GM12878 (cell line): ENCODE measurements around the gene CERT1. TPM values are rescaled to one million over a fixed set of nuclear protein-coding genes. Genes with fewer than 3 reads are reported as not detected.
"Not testable (repeated sequence)": the region's sequence is repeated elsewhere in the genome, so short reads cannot be mapped to it uniquely, and the experiment has no call there.

Experiments used
- ATAC-seq: fragments of 200-7000 bp; cut with Tn5 transposase; 3 replicates; pipeline ENCODE4 v1.9.1; 2020; ENCODE audit warnings: mild to moderate bottlenecking, moderate library complexity
- BruUV-seq: library from RNA; stranded (reverse); fragments of 400-500 nt; replicated peaks from 2 replicates; lab custom pipeline; 2021; lab: Mats Ljungman, UMichigan
- CTCF ChIA-PET: fragments of 300-600 bp; sonication (Branson Sonifier 250); formaldehyde crosslinking; extraction: SDS; loops from one replicate; lab custom pipeline; 2021; ENCODE audit warnings: inconsistent platforms; lab: Yijun Ruan, JAX
- POLR2A ChIA-PET: fragments of 350-600 bp; formaldehyde crosslinking; extraction: SDS; loops from one replicate; lab custom pipeline; 2021; ENCODE audit warnings: inconsistent platforms; lab: Charles Lee
- RAD21 ChIA-PET: fragments of 300-600 bp; sonication (Branson Sonifier 250); formaldehyde crosslinking; loops from one replicate; lab custom pipeline; 2023; ENCODE audit warnings: antibody characterized with exemption; ENCODE audit not compliant: unreplicated experiment; lab: Charles Lee
- SMC1A ChIA-PET: fragments of 300-600 bp; sonication (Branson Sonifier 250); formaldehyde crosslinking; loops from one replicate; lab custom pipeline; 2023; ENCODE audit not compliant: unreplicated experiment, uncharacterized antibody; lab: Charles Lee
- DNase-seq: peaks from one replicate; pipeline ENCODE4 v3.0.0-alpha.2; 2011; ENCODE audit warnings: low read depth, low spot score
- FAIRE-seq: peaks from 3 replicates; lab custom pipeline; 2011; peaks lifted over from hg19 to GRCh38; lab: Jason Lieb, UNC
- H2AFZ ChIP-seq: 2 replicates; pipeline ENCODE4 v1.6.0; 2011; ENCODE audit warnings: low read depth, low read length, control low read depth; ENCODE audit not compliant: control insufficient read depth
- H3K27ac ChIP-seq: 2 replicates; pipeline ENCODE4 v1.5.1; 2011; ENCODE audit warnings: control low read depth; ENCODE audit not compliant: control insufficient read depth, insufficient read depth
- H3K27me3 ChIP-seq, 2 experiments: replicated peaks in 1 of 2; 2 replicates each; pipeline versions ENCODE4 v1.6.0 to v1.6.1; 2011; ENCODE audit warnings: low read length in 1 of 2; ENCODE audit not compliant: control insufficient read depth in 2 of 2, insufficient read depth in 2 of 2
- H3K36me3 ChIP-seq, 2 experiments: 2 replicates each; pipeline ENCODE4 v1.5.1; 2011; ENCODE audit warnings: low read length in 1 of 2; ENCODE audit not compliant: control insufficient read depth in 2 of 2, insufficient read depth in 2 of 2
- H3K4me1 ChIP-seq: 2 replicates; pipeline ENCODE4 v1.6.1; 2011; ENCODE audit warnings: mild to moderate bottlenecking, low read length, moderate library complexity, mixed read lengths; ENCODE audit not compliant: control insufficient read depth, insufficient read depth
- H3K4me2 ChIP-seq: 2 replicates; pipeline ENCODE4 v1.6.0; 2011; ENCODE audit warnings: control low read depth; ENCODE audit not compliant: control insufficient read depth, insufficient read depth
- H3K4me3 ChIP-seq: fragments of 200-600 bp; sonication (generic); 2 replicates; pipeline ENCODE4 v1.5.1; 2016
- H3K79me2 ChIP-seq: 2 replicates; pipeline ENCODE4 v1.6.0; 2011; ENCODE audit warnings: low read length; ENCODE audit not compliant: control insufficient read depth, insufficient read depth
- H3K9ac ChIP-seq: 2 replicates; pipeline ENCODE4 v1.8.0; 2011; ENCODE audit warnings: low read length, control low read depth, mixed read lengths; ENCODE audit not compliant: control insufficient read depth, insufficient read depth
- H3K9me3 ChIP-seq: replicated peaks from 3 replicates; pipeline ENCODE4 v1.5.1; 2011; ENCODE audit warnings: mild to moderate bottlenecking, low read length; ENCODE audit not compliant: control insufficient read depth, insufficient read depth
- H4K20me1 ChIP-seq: 2 replicates; pipeline ENCODE4 v1.6.0; 2011; ENCODE audit not compliant: control insufficient read depth, insufficient read depth
- BRCA1 ChIP-seq: IDR thresholded peaks from 2 replicates; pipeline ENCODE4 v1.6.1; 2011; ENCODE audit warnings: low read depth, low read length, improper control_type of control experiment
- CBX5 ChIP-seq: sonication (generic); IDR thresholded peaks from 2 replicates; pipeline ENCODE4 v1.6.1; 2016; ENCODE audit warnings: low read depth, moderate library complexity, mild to moderate bottlenecking, inconsistent platforms
- WGBS: methylation state at CpG from one replicate; pipeline ENCODE4 v1.1.6; 2016; ENCODE audit warnings: low lambda C conversion rate; ENCODE audit not compliant: insufficient replicate concordance, insufficient coverage; ENCODE audit errors: missing lambda C conversion rate; 5-methylcytosine and 5-hydroxymethylcytosine counted together
- in situ Hi-C: fragments of 300-500 bp; cut with MboI; formaldehyde crosslinking; loops from 9 replicates; pipeline ENCODE4 v1.14.3; 2018; ENCODE audit warnings: mixed read lengths
- intact Hi-C: fragments of 100-400 bp; cut with micrococcal nuclease; formaldehyde crosslinking; loops from one replicate; pipeline ENCODE4 v1.14.2; 2022; ENCODE audit not compliant: unreplicated experiment
- polyA plus RNA-seq, 11 experiments: library from polyadenylated mRNA; depleted of rRNA in 4 of 11; unstranded in 6 of 11; stranded (reverse) in 5 of 11; fragments of >200 nt; fragmentation: Nextera tagmentation in 4 of 11; fragmentation: Illumina TruSeq in 1 of 11; extraction: Ambion mirVana in 4 of 11; extraction: Trizol in 1 of 11; gene quantifications; 1 replicate in 1 of 11; 2 replicates in 10 of 11; pipeline versions ENCODE4 v1.2.1 to v1.2.3, GENCODE V29; 2011 to 2016; ENCODE audit warnings: inconsistent platforms in 2 of 11, missing spikeins in 2 of 11, low read depth in 1 of 11
- total RNA-seq, 4 experiments: library from RNA; depleted of rRNA in 3 of 4; stranded (reverse); fragments of >200 nt in 3 of 4; fragmentation: Illumina TruSeq in 1 of 4; extraction: Trizol in 1 of 4; gene quantifications; 2 replicates each; pipeline versions ENCODE4 v1.2.1 to v1.2.3, GENCODE V29; 2013 to 2021
- TF ChIP-seq, protein P1 (sequence below): IDR thresholded peaks from 2 replicates; pipeline ENCODE4 v1.6.1; 2012; ENCODE audit warnings: improper control_type of control experiment, low read depth, low read length; ENCODE audit not compliant: insufficient replicate concordance

CERT1 gene
- total and polyA plus RNA-seq, 10 of the 15 experiments (the other 5 are each of a cell fraction or from before 2014, with no cell fraction given) = 7.7 to 36.7 (median 25.6) TPM

DNA sequence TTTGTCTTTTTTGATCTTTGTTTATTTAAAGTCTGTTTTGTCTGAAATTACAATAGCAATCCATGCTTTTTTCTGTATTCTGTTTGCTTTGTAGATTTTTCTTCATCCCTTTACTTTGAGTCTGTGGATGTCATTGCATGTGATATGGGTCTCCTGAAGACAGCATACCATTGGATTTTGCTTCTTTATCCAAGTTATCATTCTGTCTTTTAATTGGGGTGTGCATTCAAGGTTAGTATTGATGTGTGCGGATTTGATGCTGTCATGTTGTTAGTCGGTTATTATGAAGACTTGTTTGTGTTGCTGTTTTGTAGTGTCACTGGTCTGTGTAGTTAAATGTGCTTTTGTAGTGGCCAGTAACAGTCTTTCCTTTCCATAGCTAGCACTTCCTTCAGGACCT lies 23.3 kb upstream of the CERT1 start:
- no peaks in the 10 kb centered on the region for H3K4me1 ChIP-seq
- H3K27ac ChIP-seq = no peak overlapping the region
- peaks cover 66% of the 10 kb centered on the region for H3K79me2 ChIP-seq
- ChIA-PET SMC1A (interaction anchor here (1.7 kb wide), 1 partner anchor 41 kb away, joined by 6 read pairs; no protein-coding TSS in a partner anchor), POLR2A (no interaction called here), CTCF (no interaction called here), RAD21 (no interaction called here)
- H4K20me1 ChIP-seq = no peaks in the 10 kb centered on the region
- no peaks in the 10 kb centered on the region for H3K27me3 ChIP-seq
- in situ Hi-C loops = no loop called here
- intact Hi-C loops = no loop called here
- FAIRE-seq (peak; percentile 56), ATAC-seq (no peak), DNase-seq (no peak)
- H2AFZ ChIP-seq = no peak overlapping the region
- H3K36me3 ChIP-seq = peaks cover 0 to 12% of the 10 kb centered on the region in 2 experiments; a peak in 3 of 4 replicates
- no TSS peak for BruUV-seq
- WGBS = 95% methylated on average over 2 of the region's 2 CpGs
- H3K4me2 ChIP-seq = no peak overlapping the region
- peaks cover 23% of the 10 kb centered on the region for H3K9me3 ChIP-seq
- H3K9ac ChIP-seq = no peak overlapping the region
- TF ChIP-seq BRCA1 (no peak), CBX5 (0 out of 2 replicates have a peak, but pooled peaks have one; percentile 35)
- TF ChIP-seq, protein P1, sequence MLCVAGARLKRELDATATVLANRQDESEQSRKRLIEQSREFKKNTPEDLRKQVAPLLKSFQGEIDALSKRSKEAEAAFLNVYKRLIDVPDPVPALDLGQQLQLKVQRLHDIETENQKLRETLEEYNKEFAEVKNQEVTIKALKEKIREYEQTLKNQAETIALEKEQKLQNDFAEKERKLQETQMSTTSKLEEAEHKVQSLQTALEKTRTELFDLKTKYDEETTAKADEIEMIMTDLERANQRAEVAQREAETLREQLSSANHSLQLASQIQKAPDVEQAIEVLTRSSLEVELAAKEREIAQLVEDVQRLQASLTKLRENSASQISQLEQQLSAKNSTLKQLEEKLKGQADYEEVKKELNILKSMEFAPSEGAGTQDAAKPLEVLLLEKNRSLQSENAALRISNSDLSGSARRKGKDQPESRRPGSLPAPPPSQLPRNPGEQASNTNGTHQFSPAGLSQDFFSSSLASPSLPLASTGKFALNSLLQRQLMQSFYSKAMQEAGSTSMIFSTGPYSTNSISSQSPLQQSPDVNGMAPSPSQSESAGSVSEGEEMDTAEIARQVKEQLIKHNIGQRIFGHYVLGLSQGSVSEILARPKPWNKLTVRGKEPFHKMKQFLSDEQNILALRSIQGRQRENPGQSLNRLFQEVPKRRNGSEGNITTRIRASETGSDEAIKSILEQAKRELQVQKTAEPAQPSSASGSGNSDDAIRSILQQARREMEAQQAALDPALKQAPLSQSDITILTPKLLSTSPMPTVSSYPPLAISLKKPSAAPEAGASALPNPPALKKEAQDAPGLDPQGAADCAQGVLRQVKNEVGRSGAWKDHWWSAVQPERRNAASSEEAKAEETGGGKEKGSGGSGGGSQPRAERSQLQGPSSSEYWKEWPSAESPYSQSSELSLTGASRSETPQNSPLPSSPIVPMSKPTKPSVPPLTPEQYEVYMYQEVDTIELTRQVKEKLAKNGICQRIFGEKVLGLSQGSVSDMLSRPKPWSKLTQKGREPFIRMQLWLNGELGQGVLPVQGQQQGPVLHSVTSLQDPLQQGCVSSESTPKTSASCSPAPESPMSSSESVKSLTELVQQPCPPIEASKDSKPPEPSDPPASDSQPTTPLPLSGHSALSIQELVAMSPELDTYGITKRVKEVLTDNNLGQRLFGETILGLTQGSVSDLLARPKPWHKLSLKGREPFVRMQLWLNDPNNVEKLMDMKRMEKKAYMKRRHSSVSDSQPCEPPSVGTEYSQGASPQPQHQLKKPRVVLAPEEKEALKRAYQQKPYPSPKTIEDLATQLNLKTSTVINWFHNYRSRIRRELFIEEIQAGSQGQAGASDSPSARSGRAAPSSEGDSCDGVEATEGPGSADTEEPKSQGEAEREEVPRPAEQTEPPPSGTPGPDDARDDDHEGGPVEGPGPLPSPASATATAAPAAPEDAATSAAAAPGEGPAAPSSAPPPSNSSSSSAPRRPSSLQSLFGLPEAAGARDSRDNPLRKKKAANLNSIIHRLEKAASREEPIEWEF = no peak
- no peak overlapping the region for H3K4me3 ChIP-seq

GRCh38 chr5:75533716-75534115 lies 22.3 kb upstream of the CERT1 start:
- ATAC-seq, H3K4me3 ChIP-seq, in situ Hi-C loops, intact Hi-C loops, FAIRE-seq, DNase-seq, H3K27me3 ChIP-seq, H3K4me1 ChIP-seq, H2AFZ ChIP-seq, H3K9ac ChIP-seq, BruUV-seq, H3K27ac ChIP-seq, H3K4me2 ChIP-seq, H4K20me1 ChIP-seq, RAD21 ChIA-PET: not testable (repeated sequence)
- Histone ChIP-seq H3K36me3 (peaks cover 0 to 12% of the 10 kb centered on the region in 2 experiments; a peak in 3 of 4 replicates), H3K9me3 (peaks cover 23% of the 10 kb centered on the region), H3K79me2 (peaks cover 64% of the 10 kb centered on the region)
- ChIA-PET SMC1A (interaction anchor here (1.2 to 1.7 kb wide), 3 partner anchors 28 to 121 kb away, joined by 3 to 6 read pairs (median 3); no protein-coding TSS in a partner anchor), POLR2A (interaction anchor here (0.6 kb wide), 2 partner anchors 25 to 77 kb away, joined by 5 to 6 read pairs; no protein-coding TSS in a partner anchor), CTCF (interaction anchor here (1.1 kb wide), 1 partner anchor 50 kb away, joined by 3 read pairs; no protein-coding TSS in a partner anchor)
- 92% methylated on average over 1 of the region's 1 CpG for WGBS
